Astrocyte (in vitro differentiated cells and primary cell): ENCODE measurements around the gene TPO. TPM values are rescaled to one million over a fixed set of nuclear protein-coding genes. Genes with fewer than 3 reads are reported as not detected.

Experiments used
- DNase-seq: peaks from one replicate; pipeline ENCODE4 v3.0.0-alpha.2; 2010; ENCODE audit warnings: low read depth
- FAIRE-seq: peaks from 2 replicates; lab custom pipeline; 2011; peaks lifted over from hg19 to GRCh38; lab: Jason Lieb, UNC
- H2AFZ ChIP-seq: 2 replicates; pipeline ENCODE4 v1.6.0; 2012; ENCODE audit warnings: low read depth, low read length, inconsistent platforms
- H3K27ac ChIP-seq: 2 replicates; pipeline ENCODE4 v1.5.1; 2011; ENCODE audit warnings: low read depth, low read length, inconsistent platforms
- H3K27me3 ChIP-seq: 2 replicates; pipeline ENCODE4 v1.6.0; 2011; ENCODE audit warnings: low read length, inconsistent platforms; ENCODE audit not compliant: insufficient read depth
- H3K36me3 ChIP-seq: 2 replicates; pipeline ENCODE4 v1.5.1; 2011; ENCODE audit warnings: low read length, inconsistent platforms; ENCODE audit not compliant: insufficient read depth
- H3K4me1 ChIP-seq: 2 replicates; pipeline ENCODE4 v1.5.1; 2011; ENCODE audit warnings: low read length, inconsistent platforms; ENCODE audit not compliant: insufficient read depth
- H3K4me2 ChIP-seq: 2 replicates; pipeline ENCODE4 v1.6.0; 2012; ENCODE audit warnings: low read length, inconsistent platforms
- H3K4me3 ChIP-seq: 2 replicates; pipeline ENCODE4 v1.5.1; 2011; ENCODE audit warnings: low read depth, mild to moderate bottlenecking, low read length, inconsistent platforms; ENCODE audit not compliant: insufficient read depth
- H3K79me2 ChIP-seq: 2 replicates; pipeline ENCODE4 v1.6.0; 2012; ENCODE audit warnings: mild to moderate bottlenecking, low read length, inconsistent platforms; ENCODE audit not compliant: insufficient read depth
- H3K9ac ChIP-seq: 2 replicates; pipeline ENCODE4 v1.6.0; 2012; ENCODE audit warnings: mild to moderate bottlenecking, low read length, inconsistent platforms
- H3K9me3 ChIP-seq: 2 replicates; pipeline ENCODE4 v1.5.1; 2012; ENCODE audit warnings: low read depth, mild to moderate bottlenecking, low read length, inconsistent platforms; ENCODE audit not compliant: insufficient read depth
- H4K20me1 ChIP-seq: 2 replicates; pipeline ENCODE4 v1.6.0; 2012; ENCODE audit warnings: low read length, inconsistent platforms; ENCODE audit not compliant: insufficient read depth
- H3K27ac Mint-ChIP-seq: one replicate; pipeline ENCODE4 v1.8.0; 2021; ENCODE audit warnings: mild to moderate bottlenecking, mixed read lengths; ENCODE audit not compliant: unreplicated experiment
- H3K27me3 Mint-ChIP-seq: one replicate; pipeline ENCODE4 v1.8.0; 2021; ENCODE audit warnings: low read depth, mixed read lengths; ENCODE audit not compliant: unreplicated experiment
- H3K36me3 Mint-ChIP-seq: one replicate; pipeline ENCODE4 v1.8.0; 2021; ENCODE audit warnings: low read depth, mixed read lengths; ENCODE audit not compliant: unreplicated experiment
- H3K4me1 Mint-ChIP-seq: one replicate; pipeline ENCODE4 v1.8.0; 2021; ENCODE audit warnings: low read depth, mixed read lengths; ENCODE audit not compliant: unreplicated experiment
- H3K4me3 Mint-ChIP-seq: one replicate; pipeline ENCODE4 v1.8.0; 2021; ENCODE audit warnings: mild to moderate bottlenecking, moderate library complexity, mixed read lengths; ENCODE audit not compliant: unreplicated experiment
- H3K9me3 Mint-ChIP-seq: one replicate; pipeline ENCODE4 v1.8.0; 2021; ENCODE audit warnings: mild to moderate bottlenecking, mixed read lengths; ENCODE audit not compliant: unreplicated experiment
- CTCF ChIP-seq: IDR thresholded peaks from 2 replicates; pipeline ENCODE4 v1.5.1; 2011; ENCODE audit warnings: low read depth, mild to moderate bottlenecking, inconsistent platforms, low read length, moderate library complexity; ENCODE audit not compliant: insufficient read depth
- EZH2 ChIP-seq: IDR thresholded peaks from 2 replicates; pipeline ENCODE4 v1.6.1; 2012; ENCODE audit warnings: mild to moderate bottlenecking, low read length, inconsistent platforms; ENCODE audit not compliant: insufficient read depth
- total RNA-seq: library from RNA; stranded (reverse); gene quantifications from 2 replicates; pipeline ENCODE4 v1.2.1, GENCODE V29; 2021

Gene TPO
- total RNA-seq, 1 donor from 2014 or later = not detected

DNA sequence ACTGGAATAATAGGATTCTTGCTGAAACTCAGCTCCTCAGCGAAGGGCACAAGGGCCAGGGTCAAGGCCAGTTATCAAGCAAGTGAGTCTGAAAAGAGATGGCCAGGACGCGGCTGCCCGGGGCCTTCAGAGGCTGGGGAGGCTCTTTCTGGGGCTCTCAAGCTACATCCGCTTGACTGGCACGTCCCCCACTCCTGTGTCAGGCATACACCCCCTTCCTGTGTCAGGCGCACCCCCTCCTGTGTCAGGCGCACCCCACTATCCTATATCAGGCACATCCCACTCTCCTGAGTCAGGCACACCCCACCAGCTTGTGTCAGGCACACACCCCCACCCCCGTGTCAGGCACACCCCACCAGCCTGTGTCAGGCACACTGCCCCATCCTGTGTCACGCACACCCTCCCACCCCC, 91.8 kb downstream of the TPO start:
- Mint-ChIP-seq H3K27ac (no peak overlapping the region), H3K4me3 (no peak overlapping the region), H3K9me3 (no peaks in the 10 kb centered on the region), H3K4me1 (no peaks in the 10 kb centered on the region), H3K36me3 (no peaks in the 10 kb centered on the region), H3K27me3 (peaks cover 16% of the 10 kb centered on the region)
- Histone ChIP-seq H3K4me2 (no peak overlapping the region), H4K20me1 (no peaks in the 10 kb centered on the region), H3K36me3 (no peaks in the 10 kb centered on the region), H3K9me3 (no peaks in the 10 kb centered on the region), H3K27me3 (no peaks in the 10 kb centered on the region), H3K4me3 (no peak overlapping the region), H3K4me1 (no peaks in the 10 kb centered on the region), H3K9ac (no peak overlapping the region), H3K27ac (no peak overlapping the region), H3K79me2 (no peaks in the 10 kb centered on the region), H2AFZ (no peak overlapping the region)
- DNase-seq (no peak), FAIRE-seq (no peak)
- no peak for TF ChIP-seq EZH2
- no peak for TF ChIP-seq CTCF

DNA sequence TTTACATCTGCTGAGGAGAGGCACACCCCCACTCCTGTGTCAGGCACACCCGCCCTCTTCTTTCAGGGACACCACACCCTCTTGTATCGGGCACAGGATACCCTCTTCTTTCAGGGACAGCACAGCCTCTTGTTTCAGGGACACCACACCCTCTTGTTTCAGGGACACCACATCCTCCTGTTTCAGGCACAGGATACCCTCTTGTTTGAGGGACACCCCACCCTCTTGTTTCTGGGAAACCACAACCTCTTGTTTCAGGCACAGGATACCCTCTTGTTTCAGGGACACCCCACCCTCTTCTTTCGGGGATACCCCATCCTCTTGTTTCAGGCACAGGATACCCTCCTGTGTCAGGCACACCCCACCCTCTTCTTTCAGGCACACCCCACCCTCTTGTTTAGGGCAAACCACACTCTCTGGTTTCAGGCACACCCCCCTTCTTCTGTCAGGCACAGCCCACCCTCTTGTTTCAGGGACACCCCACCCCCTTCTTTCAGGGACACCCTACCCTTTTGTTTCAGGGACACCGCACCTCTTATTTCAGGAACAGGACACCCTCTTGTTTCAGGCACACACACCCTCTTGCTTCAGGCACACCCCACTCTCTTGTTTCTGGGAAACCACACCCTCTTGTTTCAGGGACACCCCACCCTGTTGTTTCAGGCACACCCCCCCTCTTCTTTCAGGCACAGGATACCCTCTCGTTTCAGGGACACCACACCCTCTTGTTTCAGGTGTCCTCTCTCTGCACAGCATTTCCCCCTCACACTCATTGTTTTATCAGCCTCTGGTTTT, 96.2 kb downstream of the TPO start:
- H3K27me3 Mint-ChIP-seq = peaks cover 21% of the 10 kb centered on the region
- no peaks in the 10 kb centered on the region for H3K4me1 Mint-ChIP-seq
- no peaks in the 10 kb centered on the region for H3K9me3 Mint-ChIP-seq
- DNase-seq (no peak), FAIRE-seq (no peak)
- TF ChIP-seq CTCF (no peak), EZH2 (no peak)
- Histone ChIP-seq H4K20me1 (no peaks in the 10 kb centered on the region), H3K4me2 (no peak overlapping the region), H3K27ac (no peak overlapping the region), H2AFZ (no peak overlapping the region), H3K4me3 (no peak overlapping the region), H3K36me3 (no peaks in the 10 kb centered on the region), H3K79me2 (no peaks in the 10 kb centered on the region), H3K9me3 (no peaks in the 10 kb centered on the region), H3K9ac (no peak overlapping the region), H3K27me3 (no peaks in the 10 kb centered on the region), H3K4me1 (no peaks in the 10 kb centered on the region)
- no peak overlapping the region for H3K27ac Mint-ChIP-seq
- no peaks in the 10 kb centered on the region for H3K36me3 Mint-ChIP-seq
- H3K4me3 Mint-ChIP-seq = no peak overlapping the region

DNA sequence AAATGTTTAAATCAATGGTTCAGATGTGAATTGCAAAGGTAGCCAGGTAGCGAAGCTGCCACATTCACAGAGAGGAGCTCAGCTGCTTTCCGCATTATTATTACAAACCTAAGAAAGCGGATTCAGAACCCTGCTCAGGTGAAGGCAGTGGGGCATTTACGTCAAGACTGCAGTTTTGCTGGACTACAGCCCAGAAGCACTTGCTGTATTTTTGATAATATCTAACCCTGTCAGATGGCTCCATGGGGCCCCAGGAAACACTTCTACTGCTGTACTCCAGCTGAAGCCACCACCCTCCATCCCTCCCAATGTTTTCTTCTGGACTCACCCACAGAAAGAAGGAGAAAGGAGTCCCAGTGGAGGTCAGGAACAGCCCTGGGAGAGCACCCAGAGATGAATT, 96.9 kb downstream of the TPO start:
- Histone ChIP-seq H3K79me2 (no peaks in the 10 kb centered on the region), H3K4me2 (no peak overlapping the region), H2AFZ (no peak overlapping the region), H3K9me3 (no peaks in the 10 kb centered on the region), H3K4me1 (no peaks in the 10 kb centered on the region), H4K20me1 (no peaks in the 10 kb centered on the region), H3K27ac (no peak overlapping the region), H3K4me3 (no peak overlapping the region), H3K27me3 (no peaks in the 10 kb centered on the region), H3K9ac (no peak overlapping the region), H3K36me3 (no peaks in the 10 kb centered on the region)
- Mint-ChIP-seq H3K9me3 (no peaks in the 10 kb centered on the region), H3K4me3 (no peak overlapping the region), H3K4me1 (no peaks in the 10 kb centered on the region), H3K27ac (no peak overlapping the region), H3K36me3 (no peaks in the 10 kb centered on the region), H3K27me3 (peaks cover 25% of the 10 kb centered on the region)
- TF ChIP-seq CTCF (no peak), EZH2 (no peak)
- no peak for FAIRE-seq
- DNase-seq = no peak
